ENCODE results near the gene APP.

Gene APP

DNA sequence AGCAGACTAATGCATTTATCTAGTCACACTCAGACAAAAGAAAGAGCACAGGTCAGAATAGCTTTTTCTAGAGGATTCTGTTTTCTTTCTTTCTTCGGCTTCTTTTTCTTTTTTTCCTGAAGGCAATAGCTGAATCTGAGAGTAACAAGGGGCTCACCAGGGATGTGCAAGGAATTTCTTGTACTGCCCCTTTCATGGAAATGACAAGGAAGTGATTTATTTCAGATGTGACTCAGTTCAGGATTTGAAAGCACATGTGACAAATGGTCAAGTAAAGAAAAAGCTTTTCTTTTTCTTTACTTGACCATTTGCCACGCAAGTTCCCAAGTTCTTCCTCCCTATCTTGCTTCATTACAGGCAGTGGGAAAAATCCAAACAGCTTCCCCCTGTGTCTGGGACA, 233.8 kb downstream of the APP start:
- no peak overlapping the region for H3K4me3 ChIP-seq (ENCODE audit: low read depth, low read length)
- peak; percentile 46 for DNase-seq (ENCODE audit: low read depth, low spot score)
- TF ChIP-seq CTCF (IDR thresholded peaks at IDR 0.05; ENCODE audit: low read depth, low read length) = no peak
- in situ Hi-C loops (cut with HindIII; ENCODE audit: low sequenced_read_pairs) = no loop called here

DNA sequence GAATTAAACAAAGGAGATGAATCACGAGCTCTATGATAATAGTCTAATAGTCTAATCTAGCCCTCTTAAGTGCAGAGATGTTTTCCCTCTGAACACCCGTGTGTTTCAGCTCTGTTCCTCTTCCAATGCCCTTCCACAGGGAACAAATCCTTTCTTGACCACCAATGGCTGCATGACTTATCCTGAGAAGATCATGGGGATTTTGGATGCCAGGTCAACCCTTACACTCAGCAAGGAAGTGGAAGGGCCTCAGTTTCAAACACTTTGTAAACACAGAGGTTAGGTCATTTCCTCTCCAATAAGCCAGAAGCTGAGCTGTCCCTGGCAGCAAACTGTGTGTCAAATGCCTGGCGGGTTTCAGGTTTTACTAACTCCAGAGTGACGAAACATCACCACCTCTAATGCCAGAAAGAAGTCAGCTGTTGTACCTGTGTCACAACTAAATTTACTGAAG, 235.8 kb downstream of the APP start:
- in situ Hi-C loops (cut with HindIII; ENCODE audit: low sequenced_read_pairs) = no loop called here
- no peak for TF ChIP-seq CTCF (IDR thresholded peaks at IDR 0.05; ENCODE audit: low read depth, low read length)
- no peak overlapping the region for H3K4me3 ChIP-seq (ENCODE audit: low read depth, low read length)
- peak; percentile 96 for DNase-seq (ENCODE audit: low read depth, low spot score)

DNA sequence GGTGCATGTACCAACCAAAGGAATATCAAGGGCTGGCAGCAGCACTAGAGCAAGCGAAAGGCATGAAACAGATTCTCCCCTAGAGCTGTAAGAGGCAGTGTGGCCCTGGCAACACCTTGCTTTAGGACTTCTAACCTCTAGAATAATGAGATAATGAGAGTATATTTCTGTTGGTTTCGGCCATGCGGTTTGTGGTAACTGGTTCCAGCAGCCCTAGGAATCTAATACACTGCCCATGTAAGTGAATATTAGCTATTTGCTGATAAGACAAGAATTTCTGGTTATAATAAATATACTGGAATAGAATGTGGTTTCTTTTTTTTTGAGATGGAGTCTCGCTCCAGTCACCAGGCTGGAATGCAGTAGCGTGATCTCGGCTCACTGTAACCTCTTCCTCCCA, 236.4 kb downstream of the APP start:
- in situ Hi-C loops (cut with HindIII; ENCODE audit: low sequenced_read_pairs) = no loop called here
- no peak for TF ChIP-seq CTCF (IDR thresholded peaks at IDR 0.05; ENCODE audit: low read depth, low read length)
- peak; percentile 74 for DNase-seq (ENCODE audit: low read depth, low spot score)
- H3K4me3 ChIP-seq (ENCODE audit: low read depth, low read length) = no peak overlapping the region

GRCh38 chr21:25931765-25932164, 238.8 kb downstream of the APP start:
- in situ Hi-C loops (cut with HindIII; ENCODE audit: low sequenced_read_pairs) = no loop called here
- TF ChIP-seq CTCF (IDR thresholded peaks at IDR 0.05; ENCODE audit: low read depth, low read length) = no peak

DNA sequence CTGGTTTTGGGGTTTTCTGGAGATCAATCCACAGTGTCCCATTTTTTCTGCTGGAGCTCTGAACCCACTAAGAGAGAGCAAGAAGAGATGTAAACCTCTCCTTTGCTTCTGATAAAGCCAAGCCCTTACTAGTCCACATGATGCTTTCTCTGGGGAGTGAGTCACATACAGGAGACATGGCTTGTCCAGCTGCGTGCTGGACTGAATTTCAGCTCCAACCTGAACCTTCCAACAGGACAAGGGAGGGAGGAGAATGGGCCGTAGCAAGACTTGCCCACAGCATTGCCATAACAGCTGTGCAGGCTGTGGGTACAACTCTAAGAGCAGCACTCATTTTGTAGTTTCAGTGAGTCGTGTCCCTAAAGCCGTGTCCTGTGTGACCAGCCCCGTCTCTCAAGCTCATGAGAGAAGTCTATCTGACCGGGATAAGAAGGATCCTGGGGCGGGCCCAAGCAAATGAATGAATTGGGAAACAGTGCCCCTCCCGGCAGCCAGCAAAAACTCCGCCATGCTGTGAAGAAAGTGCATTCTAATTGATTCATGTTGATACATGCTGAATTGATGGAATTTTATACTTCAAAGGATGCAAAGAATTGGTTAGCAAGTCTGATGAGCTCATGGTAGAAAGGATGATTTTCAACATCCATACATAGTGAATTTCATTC, 240.6 kb downstream of the APP start:
- no peak overlapping the region for H3K4me3 ChIP-seq (ENCODE audit: low read depth, low read length)
- TF ChIP-seq CTCF (IDR thresholded peaks at IDR 0.05; ENCODE audit: low read depth, low read length) = peak; percentile 24
- peak; percentile 68 for DNase-seq (ENCODE audit: low read depth, low spot score)
- in situ Hi-C loops (cut with HindIII; ENCODE audit: low sequenced_read_pairs) = no loop called here

More at GRCh38 chr21:25931765-25932164, 238.8 kb downstream of the APP start:
- H3K4me3 ChIP-seq (ENCODE audit: low read depth, low read length) = no peak overlapping the region
- DNase-seq (ENCODE audit: low read depth, low spot score) = no peak

DNA sequence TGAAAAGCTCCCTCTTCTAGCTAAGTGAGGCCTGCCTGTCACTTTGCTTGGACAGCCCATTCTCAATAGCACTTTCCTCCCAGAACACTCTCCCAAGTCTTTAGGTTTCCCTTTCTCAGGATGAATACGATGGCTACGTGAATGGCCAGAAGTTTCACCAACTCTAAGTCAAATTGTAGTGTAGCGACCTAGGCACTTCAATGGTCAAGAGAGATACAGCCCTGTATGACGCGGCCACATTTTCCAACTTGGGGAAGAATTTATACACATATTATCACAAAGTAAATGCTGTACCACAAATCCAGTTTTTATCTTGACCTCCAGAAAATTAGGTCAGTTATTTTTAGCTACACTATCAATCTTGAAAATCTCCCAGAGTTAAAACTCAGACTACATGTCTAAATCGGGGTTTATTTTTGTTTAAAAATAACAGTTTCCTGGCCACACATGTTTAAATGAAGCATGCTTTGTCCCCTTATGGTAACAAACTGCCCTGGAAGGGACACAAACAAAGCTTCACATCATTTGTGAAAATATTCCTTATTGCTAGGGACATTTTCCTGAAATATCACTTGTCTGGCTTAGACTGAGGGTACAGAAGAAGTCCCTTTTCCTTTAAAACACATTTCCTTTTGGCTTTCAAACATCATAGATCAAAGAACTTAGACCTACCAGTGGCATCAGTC, 243.2 kb downstream of the APP start:
- H3K4me3 ChIP-seq (ENCODE audit: low read depth, low read length) = no peak overlapping the region
- no peak for DNase-seq (ENCODE audit: low read depth, low spot score)
- in situ Hi-C loops (cut with HindIII; ENCODE audit: low sequenced_read_pairs) = no loop called here
- TF ChIP-seq CTCF (IDR thresholded peaks at IDR 0.05; ENCODE audit: low read depth, low read length) = no peak

Data from astrocyte of the spinal cord (primary cell).